Activated CD8-positive, alpha-beta memory T cell treated with anti-CD3 and anti-CD28 coated beads for 36 hours (primary cell): ENCODE measurements around the gene KRTAP20-1. TPM values are rescaled to one million over a fixed set of nuclear protein-coding genes. Genes with fewer than 3 reads are reported as not detected.

Source experiments
- CTCF ChIA-PET: fragments of 350-600 bp; sonication (Branson Sonifier 250); formaldehyde crosslinking; loops from one replicate; lab custom pipeline; 2021; ENCODE audit warnings: antibody characterized with exemption; lab: Charles Lee
- POLR2A ChIA-PET: fragments of 350-600 bp; sonication (Branson Sonifier 250); formaldehyde crosslinking; loops from one replicate; lab custom pipeline; 2021; ENCODE audit warnings: antibody characterized with exemption; lab: Charles Lee
- total RNA-seq, 2 experiments: library from RNA; stranded (reverse); gene quantifications; one replicate each; pipeline ENCODE4 v1.2.3, GENCODE V29; 2021

The KRTAP20-1 gene
- total RNA-seq, 2 experiments from 2014 or later: not detected

- POLR2A ChIA-PET: no interaction called here
- CTCF ChIA-PET: no interaction called here
Observed at GRCh38 chr21:30638686-30639085, 22.5 kb downstream of the KRTAP20-1 start.

GRCh38 chr21:30642564-30642963 is 26.3 kb downstream of the KRTAP20-1 start, which contains the start of gene KRTAP20-3:
Gene KRTAP20-3 (plus strand): TSS chr21:30642864.
- ChIA-PET CTCF (no interaction called here), POLR2A (interaction anchor here (1.2 kb wide), 1 partner anchor 194 kb away, joined by 3 read pairs; no protein-coding TSS in a partner anchor)

GRCh38 chr21:30646904-30647414 is 30.7 kb downstream of the KRTAP20-1 start:
- POLR2A ChIA-PET: no interaction called here
- CTCF ChIA-PET: no interaction called here

GRCh38 chr21:30652891-30653290 is 36.7 kb downstream of the KRTAP20-1 start:
- CTCF ChIA-PET: no interaction called here
- POLR2A ChIA-PET: no interaction called here

Other genes with a start within 250 kb of the KRTAP20-1 start
- not detected for gene KRTAP13-2, start 244.2 kb upstream of the KRTAP20-1 start, total RNA-seq
- gene KRTAP13-1, start 220.4 kb upstream of the KRTAP20-1 start, total RNA-seq: not detected
- gene KRTAP13-3, start 190.5 kb upstream of the KRTAP20-1 start, total RNA-seq: not detected
- gene KRTAP13-4, start 186.2 kb upstream of the KRTAP20-1 start, total RNA-seq: not detected
- not detected for gene KRTAP15-1, start 176.2 kb upstream of the KRTAP20-1 start, total RNA-seq
- not detected for gene KRTAP19-1, start 136.1 kb upstream of the KRTAP20-1 start, total RNA-seq
- not detected for gene KRTAP19-2, start 129.0 kb upstream of the KRTAP20-1 start, total RNA-seq
- not detected for gene KRTAP19-3, start 124.4 kb upstream of the KRTAP20-1 start, total RNA-seq
- not detected for gene KRTAP19-4, start 119.3 kb upstream of the KRTAP20-1 start, total RNA-seq
- not detected for gene KRTAP19-5, start 114.3 kb upstream of the KRTAP20-1 start, total RNA-seq
- gene KRTAP19-6, start 74.6 kb upstream of the KRTAP20-1 start, total RNA-seq: not detected
- not detected for gene KRTAP19-7, start 55.1 kb upstream of the KRTAP20-1 start, total RNA-seq
- gene KRTAP22-2, start 26.0 kb upstream of the KRTAP20-1 start, total RNA-seq: not detected
- not detected for gene KRTAP6-3, start 24.0 kb upstream of the KRTAP20-1 start, total RNA-seq
- gene KRTAP6-2, start 17.5 kb upstream of the KRTAP20-1 start, total RNA-seq: not detected
- gene KRTAP22-1, start 15.3 kb upstream of the KRTAP20-1 start, total RNA-seq: not detected
- not detected for gene KRTAP6-1, start 2.5 kb upstream of the KRTAP20-1 start, total RNA-seq
- gene KRTAP20-4, start 4.2 kb downstream of the KRTAP20-1 start, total RNA-seq: not detected
- gene KRTAP20-2, start 18.8 kb downstream of the KRTAP20-1 start, total RNA-seq: not detected
- gene KRTAP20-3, start 26.4 kb downstream of the KRTAP20-1 start, total RNA-seq: not detected
- not detected for gene KRTAP21-3, start 102.4 kb downstream of the KRTAP20-1 start, total RNA-seq
- gene KRTAP21-2, start 130.8 kb downstream of the KRTAP20-1 start, total RNA-seq: not detected
- not detected for gene KRTAP21-1, start 139.0 kb downstream of the KRTAP20-1 start, total RNA-seq
- not detected for gene KRTAP8-1, start 196.8 kb downstream of the KRTAP20-1 start, total RNA-seq
- not detected for gene KRTAP7-1, start 213.3 kb downstream of the KRTAP20-1 start, total RNA-seq